CD14-positive monocyte (primary cell): Measurements from ENCODE around the gene MVP. TPM values are rescaled to one million over a fixed set of nuclear protein-coding genes. Genes with fewer than 3 reads are reported as not detected.
"Not testable (repeated sequence)": the region's sequence is repeated elsewhere in the genome, so short reads cannot be mapped to it uniquely, and the experiment has no call there.

Source experiments
- DNase-seq, 3 donors: peaks; one replicate each; pipeline ENCODE4 v3.0.0-alpha.2; 2011 to 2022
- H2AFZ ChIP-seq: 2 replicates; pipeline ENCODE4 v1.6.0; 2012; ENCODE audit warnings: mild to moderate bottlenecking, low read depth, low read length, inconsistent platforms; ENCODE audit not compliant: insufficient read depth, poor library complexity, severe bottlenecking
- H3K27ac ChIP-seq, 2 donors: 1 replicate in 1 of 2; 2 replicates in 1 of 2; pipeline ENCODE4 v1.5.1; 2012 to 2013; ENCODE audit warnings: low read length in 2 of 2, control low read depth in 1 of 2, inconsistent platforms in 1 of 2, low read depth in 1 of 2, mild to moderate bottlenecking in 1 of 2
- H3K27me3 ChIP-seq, 2 donors: one replicate each; pipeline versions ENCODE4 v1.6.0 to v1.6.1; 2011 to 2013; ENCODE audit warnings: low read length in 2 of 2; ENCODE audit not compliant: control insufficient read depth in 2 of 2, insufficient read depth in 2 of 2
- H3K36me3 ChIP-seq, 2 donors: replicated peaks in 1 of 2; 1 replicate in 1 of 2; 2 replicates in 1 of 2; pipeline versions ENCODE4 v1.5.1 to v1.6.1; 2012 to 2013; ENCODE audit warnings: low read length in 2 of 2, control low read depth in 1 of 2, inconsistent platforms in 1 of 2, mild to moderate bottlenecking in 1 of 2; ENCODE audit not compliant: insufficient read depth in 2 of 2, control insufficient read depth in 1 of 2
- H3K4me1 ChIP-seq, 2 donors: 1 replicate in 1 of 2; 2 replicates in 1 of 2; pipeline versions ENCODE4 v1.5.1 to v1.6.1; 2012 to 2013; ENCODE audit warnings: low read length in 2 of 2, control low read depth in 1 of 2, inconsistent platforms in 1 of 2, mild to moderate bottlenecking in 1 of 2, moderate library complexity in 1 of 2; ENCODE audit not compliant: insufficient read depth in 2 of 2, control insufficient read depth in 1 of 2
- H3K4me2 ChIP-seq: replicated peaks from 2 replicates; pipeline ENCODE3; 2012; ENCODE audit warnings: low read length, moderate library complexity, mild to moderate bottlenecking; ENCODE audit not compliant: poor library complexity, severe bottlenecking; ENCODE audit errors: extremely low read depth
- H3K4me3 ChIP-seq, 3 experiments: fragments of 200-600 bp in 1 of 3; sonication (generic) in 1 of 3; replicated peaks in 1 of 3; 1 replicate in 2 of 3; 2 replicates in 1 of 3; pipeline ENCODE4 v1.5.1; 2011 to 2013; ENCODE audit warnings: low read length in 3 of 3, mild to moderate bottlenecking in 3 of 3, control low read depth in 2 of 3, low read depth in 2 of 3, inconsistent platforms in 1 of 3, moderate library complexity in 1 of 3
- H3K79me2 ChIP-seq: 2 replicates; pipeline ENCODE4 v1.6.0; 2012; ENCODE audit warnings: mild to moderate bottlenecking, control low read depth, inconsistent platforms, low read length, moderate library complexity; ENCODE audit not compliant: insufficient read depth
- H3K9ac ChIP-seq: 2 replicates; pipeline ENCODE4 v1.6.0; 2017; ENCODE audit warnings: low read length, mild to moderate bottlenecking; ENCODE audit not compliant: insufficient read depth, poor library complexity, severe bottlenecking
- H3K9me3 ChIP-seq, 2 donors: replicated peaks in 1 of 2; 1 replicate in 1 of 2; 2 replicates in 1 of 2; pipeline versions ENCODE4 v1.5.1 to v1.6.1; 2012 to 2013; ENCODE audit warnings: low read length in 2 of 2, control low read depth in 1 of 2; ENCODE audit not compliant: control insufficient read depth in 1 of 2, insufficient read depth in 1 of 2
- H4K20me1 ChIP-seq: 2 replicates; pipeline ENCODE4 v1.6.0; 2012; ENCODE audit warnings: mild to moderate bottlenecking, low read length, control low read depth, moderate library complexity; ENCODE audit not compliant: insufficient read depth
- H3K27ac Mint-ChIP-seq, 7 donors: one replicate each; pipeline ENCODE4 v1.8.0; 2020; ENCODE audit warnings: mild to moderate bottlenecking in 7 of 7, mixed read lengths in 7 of 7, moderate library complexity in 6 of 7, inconsistent platforms in 2 of 7
- H3K27me3 Mint-ChIP-seq, 3 donors: one replicate each; pipeline ENCODE4 v1.8.0; 2021 to 2022; ENCODE audit warnings: low read depth in 3 of 3, mild to moderate bottlenecking in 3 of 3, mixed read lengths in 3 of 3, moderate library complexity in 3 of 3, inconsistent platforms in 1 of 3
- H3K36me3 Mint-ChIP-seq, 2 donors: one replicate each; pipeline ENCODE4 v1.8.0; 2020; ENCODE audit warnings: mixed read lengths in 2 of 2, inconsistent platforms in 1 of 2, mild to moderate bottlenecking in 1 of 2
- H3K4me1 Mint-ChIP-seq: one replicate; pipeline ENCODE4 v1.8.0; 2020; ENCODE audit warnings: mild to moderate bottlenecking, mixed read lengths
- H3K4me3 Mint-ChIP-seq, 2 donors: one replicate each; pipeline ENCODE4 v1.8.0; 2020; ENCODE audit warnings: mild to moderate bottlenecking in 2 of 2, mixed read lengths in 2 of 2, moderate library complexity in 1 of 2
- H3K9me3 Mint-ChIP-seq, 7 donors: one replicate each; pipeline ENCODE4 v1.8.0; 2020 to 2022; ENCODE audit warnings: mixed read lengths in 7 of 7, mild to moderate bottlenecking in 6 of 7, moderate library complexity in 6 of 7, inconsistent platforms in 2 of 7
- CTCF ChIP-seq: fragments of 200-600 bp; IDR thresholded peaks from one replicate; pipeline ENCODE4 v1.8.0; 2022; ENCODE audit warnings: antibody characterized with exemption, mild to moderate bottlenecking
- WGBS: methylation state at CpG from one replicate; pipeline ENCODE4 v1.1.5; 2013; ENCODE audit warnings: missing lambda C conversion rate; ENCODE audit not compliant: insufficient coverage; 5-methylcytosine and 5-hydroxymethylcytosine counted together
- intact Hi-C, 2 donors: fragments of 100-400 bp; cut with micrococcal nuclease; formaldehyde crosslinking; loops; one replicate each; pipeline versions ENCODE4 v1.15.0 to v1.15.1; 2023
- polyA plus RNA-seq, 3 donors: library from polyadenylated mRNA; depleted of rRNA in 1 of 3; unstranded in 2 of 3; stranded (reverse) in 1 of 3; fragments of 300-500 nt in 2 of 3; fragments of >200 nt in 1 of 3; fragmentation: Illumina TruSeq in 2 of 3; gene quantifications; 1 replicate in 2 of 3; 2 replicates in 1 of 3; pipeline ENCODE4 v1.2.3, GENCODE V29; 2012 to 2021

Gene MVP
- polyA plus RNA-seq, 3 donors = 146 to 274 (median 185) TPM

GRCh38 chr16:29883987-29884386 is 63.7 kb downstream of the MVP start:
- Mint-ChIP-seq H3K4me3 (no peak overlapping the region), H3K27me3 (peaks cover 6 to 10% (median 7%) of the 10 kb centered on the region in 3 donors), H3K27ac (peak overlapping the region in 1 of 7 donors; percentile 74), H3K36me3 (no peaks in the 10 kb centered on the region), H3K9me3 (peaks cover 0 to 3% (median 0%) of the 10 kb centered on the region in 7 donors), H3K4me1 (no peaks in the 10 kb centered on the region)
- no peak overlapping the region for H3K27ac ChIP-seq
- 100% methylated on average over 3 of the region's 6 CpGs for WGBS
- no peaks in the 10 kb centered on the region for H3K36me3 ChIP-seq
- H3K9ac ChIP-seq = no peak overlapping the region
- H2AFZ ChIP-seq = no peak overlapping the region
- no peak overlapping the region for H3K4me2 ChIP-seq
- H3K4me3 ChIP-seq = no peak overlapping the region
- H3K27me3 ChIP-seq = no peaks in the 10 kb centered on the region
- no peaks in the 10 kb centered on the region for H3K9me3 ChIP-seq
- H3K79me2 ChIP-seq = no peaks in the 10 kb centered on the region
- H4K20me1 ChIP-seq = no peaks in the 10 kb centered on the region
- intact Hi-C loops = no loop called here
- no peaks in the 10 kb centered on the region for H3K4me1 ChIP-seq
- TF ChIP-seq CTCF = no peak
- no peak for DNase-seq

- 100% methylated on average over 1 of the region's 3 CpGs for WGBS
- H3K4me3 Mint-ChIP-seq, H3K27ac ChIP-seq, H3K36me3 ChIP-seq, H3K9me3 ChIP-seq, H4K20me1 ChIP-seq, H3K27me3 Mint-ChIP-seq, H3K4me2 ChIP-seq, H3K27ac Mint-ChIP-seq, intact Hi-C loops, H3K79me2 ChIP-seq, H3K27me3 ChIP-seq, H3K4me3 ChIP-seq, H3K36me3 Mint-ChIP-seq, DNase-seq, H2AFZ ChIP-seq, H3K9ac ChIP-seq, H3K9me3 Mint-ChIP-seq: not testable (repeated sequence)
- H3K4me1 ChIP-seq = peaks cover 12 to 16% of the 10 kb centered on the region in 2 donors
- peaks cover 12% of the 10 kb centered on the region for H3K4me1 Mint-ChIP-seq
Observed at GRCh38 chr16:29889372-29889771, 69.1 kb downstream of the MVP start.
